ENCODE results near the gene AHCTF1. TPM values are rescaled to one million over a fixed set of nuclear protein-coding genes. Genes with fewer than 3 reads are reported as not detected.

Gene AHCTF1
- total and polyA plus RNA-seq, 4 donors: 4.2 to 17.5 (median 10.6) TPM

GRCh38 chr1:246923900-246924299 is 7.8 kb downstream of the AHCTF1 start:
- Histone ChIP-seq H3K9ac (ENCODE audit: low read depth in 1 of 2, low read length in 2 of 2) (no peak overlapping the region), H3K27ac (ENCODE audit: low read depth in 1 of 2, low read length in 2 of 2) (no peak overlapping the region), H3K4me1 (ENCODE audit: control insufficient read depth in 4 of 4, insufficient read depth in 4 of 4, low read length in 3 of 4) (peaks cover 5 to 10% (median 8%) of the 10 kb centered on the region in 4 donors), H3K27me3 (ENCODE audit: control insufficient read depth in 4 of 4, insufficient read depth in 4 of 4, low read length in 3 of 4) (no peaks in the 10 kb centered on the region), H3K9me3 (ENCODE audit: control insufficient read depth in 4 of 4, low read length in 3 of 4) (no peaks in the 10 kb centered on the region), H3K36me3 (ENCODE audit: control insufficient read depth in 4 of 4, insufficient read depth in 3 of 4, low read depth in 1 of 4, low read length in 3 of 4) (no peaks in the 10 kb centered on the region), H3K4me3 (ENCODE audit: low read depth in 1 of 3, low read length in 3 of 3) (no peak overlapping the region)
- no peak for DNase-seq (ENCODE audit: low spot score)
- no peak for TF ChIP-seq ZBTB33 (IDR thresholded peaks at IDR 0.05)
- no peak for TF ChIP-seq FOXA1 (IDR thresholded peaks at IDR 0.05)
- TF ChIP-seq FOXA2 (IDR thresholded peaks at IDR 0.05): no peak
- TF ChIP-seq, protein P1, sequence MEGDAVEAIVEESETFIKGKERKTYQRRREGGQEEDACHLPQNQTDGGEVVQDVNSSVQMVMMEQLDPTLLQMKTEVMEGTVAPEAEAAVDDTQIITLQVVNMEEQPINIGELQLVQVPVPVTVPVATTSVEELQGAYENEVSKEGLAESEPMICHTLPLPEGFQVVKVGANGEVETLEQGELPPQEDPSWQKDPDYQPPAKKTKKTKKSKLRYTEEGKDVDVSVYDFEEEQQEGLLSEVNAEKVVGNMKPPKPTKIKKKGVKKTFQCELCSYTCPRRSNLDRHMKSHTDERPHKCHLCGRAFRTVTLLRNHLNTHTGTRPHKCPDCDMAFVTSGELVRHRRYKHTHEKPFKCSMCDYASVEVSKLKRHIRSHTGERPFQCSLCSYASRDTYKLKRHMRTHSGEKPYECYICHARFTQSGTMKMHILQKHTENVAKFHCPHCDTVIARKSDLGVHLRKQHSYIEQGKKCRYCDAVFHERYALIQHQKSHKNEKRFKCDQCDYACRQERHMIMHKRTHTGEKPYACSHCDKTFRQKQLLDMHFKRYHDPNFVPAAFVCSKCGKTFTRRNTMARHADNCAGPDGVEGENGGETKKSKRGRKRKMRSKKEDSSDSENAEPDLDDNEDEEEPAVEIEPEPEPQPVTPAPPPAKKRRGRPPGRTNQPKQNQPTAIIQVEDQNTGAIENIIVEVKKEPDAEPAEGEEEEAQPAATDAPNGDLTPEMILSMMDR (IDR thresholded peaks at IDR 0.05; ENCODE audit: low read depth, low read length, missing input control): no peak
- TF ChIP-seq RAD21 (IDR thresholded peaks at IDR 0.05): no peak
- TF ChIP-seq ATF3 (IDR thresholded peaks at IDR 0.05): no peak
- TF ChIP-seq YY1 (IDR thresholded peaks at IDR 0.05): no peak
- no peak for TF ChIP-seq TAF1 (conservative IDR thresholded peaks at IDR 0.05)
- TF ChIP-seq GABPA (IDR thresholded peaks at IDR 0.05 in 1 of 2, conservative IDR thresholded peaks at IDR 0.05 in 1 of 2): no peak
- no peak for TF ChIP-seq EGR1 (IDR thresholded peaks at IDR 0.05; ENCODE audit: low read depth in 2 of 2)
- 67% methylated on average over 3 of the region's 3 CpGs for WGBS

- Histone ChIP-seq H3K9ac (ENCODE audit: low read depth in 1 of 2, low read length in 2 of 2) (no peak overlapping the region), H3K36me3 (ENCODE audit: control insufficient read depth in 4 of 4, insufficient read depth in 3 of 4, low read depth in 1 of 4, low read length in 3 of 4) (no peaks in the 10 kb centered on the region), H3K4me3 (ENCODE audit: low read depth in 1 of 3, low read length in 3 of 3) (no peak overlapping the region), H3K27ac (ENCODE audit: low read depth in 1 of 2, low read length in 2 of 2) (no peak overlapping the region), H3K4me1 (ENCODE audit: control insufficient read depth in 4 of 4, insufficient read depth in 4 of 4, low read length in 3 of 4) (peaks cover 5 to 10% (median 8%) of the 10 kb centered on the region in 4 donors), H3K27me3 (ENCODE audit: control insufficient read depth in 4 of 4, insufficient read depth in 4 of 4, low read length in 3 of 4) (no peaks in the 10 kb centered on the region), H3K9me3 (ENCODE audit: control insufficient read depth in 4 of 4, low read length in 3 of 4) (no peaks in the 10 kb centered on the region)
- DNase-seq (ENCODE audit: low spot score): no peak
- WGBS: 96% methylated on average over 5 of the region's 5 CpGs
- TF ChIP-seq JUND (IDR thresholded peaks at IDR 0.05): no peak
- no peak for TF ChIP-seq TAF1 (conservative IDR thresholded peaks at IDR 0.05)
- no peak for TF ChIP-seq GABPA (IDR thresholded peaks at IDR 0.05 in 1 of 2, conservative IDR thresholded peaks at IDR 0.05 in 1 of 2)
- TF ChIP-seq FOXA1 (IDR thresholded peaks at IDR 0.05): no peak
- no peak for TF ChIP-seq RXRA (IDR thresholded peaks at IDR 0.05)
- no peak for TF ChIP-seq SP1 (IDR thresholded peaks at IDR 0.05)
- no peak for TF ChIP-seq MAX (IDR thresholded peaks at IDR 0.05)
Measured at GRCh38 chr1:246923482-246923881, 8.3 kb downstream of the AHCTF1 start.

- DNase-seq (ENCODE audit: low spot score): no peak
- WGBS: 94% methylated on average over 3 of the region's 3 CpGs
- TF ChIP-seq MAX (IDR thresholded peaks at IDR 0.05): no peak
- no peak for TF ChIP-seq RAD21 (IDR thresholded peaks at IDR 0.05)
- TF ChIP-seq, protein P1 (IDR thresholded peaks at IDR 0.05; ENCODE audit: low read depth, low read length, missing input control): no peak
- no peak for TF ChIP-seq RXRA (IDR thresholded peaks at IDR 0.05)
- TF ChIP-seq HNF4A (conservative IDR thresholded peaks at IDR 0.05): no peak
- no peak for TF ChIP-seq YY1 (IDR thresholded peaks at IDR 0.05)
- TF ChIP-seq JUND (IDR thresholded peaks at IDR 0.05): no peak
- TF ChIP-seq GABPA (IDR thresholded peaks at IDR 0.05 in 1 of 2, conservative IDR thresholded peaks at IDR 0.05 in 1 of 2): no peak
- TF ChIP-seq ATF3 (IDR thresholded peaks at IDR 0.05): no peak
- no peak for TF ChIP-seq FOXA2 (IDR thresholded peaks at IDR 0.05)
- TF ChIP-seq FOXA1 (IDR thresholded peaks at IDR 0.05): no peak
- no peak for TF ChIP-seq NR2F2 (IDR thresholded peaks at IDR 0.05)
- TF ChIP-seq EGR1 (IDR thresholded peaks at IDR 0.05; ENCODE audit: low read depth in 2 of 2): no peak
- Histone ChIP-seq H3K27ac (ENCODE audit: low read depth in 1 of 2, low read length in 2 of 2) (no peak overlapping the region), H3K36me3 (ENCODE audit: control insufficient read depth in 4 of 4, insufficient read depth in 3 of 4, low read depth in 1 of 4, low read length in 3 of 4) (peaks cover 3 to 14% (median 7%) of the 10 kb centered on the region in 4 donors), H3K27me3 (ENCODE audit: control insufficient read depth in 4 of 4, insufficient read depth in 4 of 4, low read length in 3 of 4) (no peaks in the 10 kb centered on the region), H3K4me1 (ENCODE audit: control insufficient read depth in 4 of 4, insufficient read depth in 4 of 4, low read length in 3 of 4) (peaks cover 5 to 10% (median 8%) of the 10 kb centered on the region in 4 donors), H3K4me3 (ENCODE audit: low read depth in 1 of 3, low read length in 3 of 3) (no peak overlapping the region), H3K9ac (ENCODE audit: low read depth in 1 of 2, low read length in 2 of 2) (no peak overlapping the region), H3K9me3 (ENCODE audit: control insufficient read depth in 4 of 4, low read length in 3 of 4) (no peaks in the 10 kb centered on the region)
Measured at GRCh38 chr1:246921481-246921880, 10.3 kb downstream of the AHCTF1 start.
